ENCODE measurements around the gene DNAJA2. TPM values are rescaled to one million over a fixed set of nuclear protein-coding genes. Genes with fewer than 3 reads are reported as not detected.
A peak's percentile ranks its signal among the peaks of the same experiment; 100 is the strongest.

The DNAJA2 gene
- total RNA-seq, 4 donors from 2014 or later = 25.3 to 79.4 (median 40.1) TPM

GRCh38 chr16:46976550-46976949 is 3.1 kb upstream of the DNAJA2 start:
- intact Hi-C loops (cut with DNase I; ENCODE audit: low total_unique reads) = no loop called here
- Histone ChIP-seq H3K4me3 (no peak overlapping the region), H3K27me3 (no peaks in the 10 kb centered on the region), H3K27ac (no peak overlapping the region), H3K4me1 (no peaks in the 10 kb centered on the region), H3K9me3 (no peaks in the 10 kb centered on the region), H3K36me3 (no peaks in the 10 kb centered on the region)
- no peak for TF ChIP-seq POLR2A (IDR thresholded peaks at IDR 0.05)
- TF ChIP-seq CTCF (IDR thresholded peaks at IDR 0.05) = no peak
- no peak for DNase-seq

GRCh38 chr16:46975908-46976470 is 2.5 kb upstream of the DNAJA2 start:
- no peaks in the 10 kb centered on the region for H3K27me3 ChIP-seq
- H3K4me3 ChIP-seq = no peak overlapping the region
- H3K36me3 ChIP-seq = no peaks in the 10 kb centered on the region
- no peak overlapping the region for H3K27ac ChIP-seq
- DNase-seq = no peak
- H3K4me1 ChIP-seq = no peaks in the 10 kb centered on the region
- intact Hi-C loops (cut with DNase I; ENCODE audit: low total_unique reads) = no loop called here
- TF ChIP-seq CTCF (IDR thresholded peaks at IDR 0.05) (no peak), POLR2A (IDR thresholded peaks at IDR 0.05) (no peak)
- no peaks in the 10 kb centered on the region for H3K9me3 ChIP-seq

- TF ChIP-seq POLR2A (IDR thresholded peaks at IDR 0.05) = no peak
- no peak for TF ChIP-seq CTCF (IDR thresholded peaks at IDR 0.05)
- no peaks in the 10 kb centered on the region for H3K4me1 ChIP-seq
- intact Hi-C loops (cut with DNase I; ENCODE audit: low total_unique reads) = no loop called here
- H3K9me3 ChIP-seq = no peaks in the 10 kb centered on the region
- H3K36me3 ChIP-seq = no peaks in the 10 kb centered on the region
- H3K27me3 ChIP-seq = no peaks in the 10 kb centered on the region
- H3K27ac ChIP-seq = no peak overlapping the region
- DNase-seq = no peak
- H3K4me3 ChIP-seq = no peak overlapping the region
Measured at GRCh38 chr16:46975165-46975564, 1.7 kb upstream of the DNAJA2 start.

- H3K9me3 ChIP-seq = no peaks in the 10 kb centered on the region
- no peaks in the 10 kb centered on the region for H3K36me3 ChIP-seq
- intact Hi-C loops (cut with DNase I; ENCODE audit: low total_unique reads) = no loop called here
- TF ChIP-seq CTCF (IDR thresholded peaks at IDR 0.05) (no peak), POLR2A (IDR thresholded peaks at IDR 0.05) (no peak)
- peak overlapping the region; percentile 91 to 97 for H3K27ac ChIP-seq
- H3K4me3 ChIP-seq = peak overlapping the region; percentile 58 to 92
- no peak for DNase-seq
- H3K27me3 ChIP-seq = no peaks in the 10 kb centered on the region
- peaks cover 0 to 8% of the 10 kb centered on the region in 2 donors for H3K4me1 ChIP-seq
Measured at GRCh38 chr16:46974352-46974751, 878 bp upstream of the DNAJA2 start.

- no peaks in the 10 kb centered on the region for H3K27me3 ChIP-seq
- DNase-seq = no peak
- peak overlapping the region; percentile 58 to 92 for H3K4me3 ChIP-seq
- H3K9me3 ChIP-seq = no peaks in the 10 kb centered on the region
- H3K4me1 ChIP-seq = peaks cover 0 to 12% of the 10 kb centered on the region in 2 donors
- TF ChIP-seq POLR2A (IDR thresholded peaks at IDR 0.05) (no peak), CTCF (IDR thresholded peaks at IDR 0.05) (no peak)
- intact Hi-C loops (cut with DNase I; ENCODE audit: low total_unique reads) = no loop called here
- peak overlapping the region; percentile 91 to 97 for H3K27ac ChIP-seq
- no peaks in the 10 kb centered on the region for H3K36me3 ChIP-seq
Measured at GRCh38 chr16:46973996-46974324, 486 bp upstream of the DNAJA2 start.

Measured in uterus (tissue), 4 donors.